Gastrocnemius medialis (tissue), 4 donors: ENCODE data around the gene HESX1. TPM values are rescaled to one million over a fixed set of nuclear protein-coding genes. Genes with fewer than 3 reads are reported as not detected.

ENCODE experiments used
- ATAC-seq, 2 donors: fragments of 150-250 bp; one replicate each; pipeline ENCODE4 v1.9.1; 2016
- DNase-seq, 2 donors: peaks; one replicate each; pipeline ENCODE4 v3.0.0-alpha.2; 2019
- H3K27ac ChIP-seq, 4 donors: fragments of 200-600 bp; sonication (generic); 1 replicate in 1 of 4; 2 replicates in 3 of 4; pipeline ENCODE4 v1.5.1; 2016 to 2018; ENCODE audit warnings: mild to moderate bottlenecking in 2 of 4, moderate library complexity in 1 of 4
- H3K27me3 ChIP-seq, 3 donors: fragments of 200-600 bp; sonication (generic) in 2 of 3; 1 replicate in 1 of 3; 2 replicates in 2 of 3; pipeline versions ENCODE4 v1.5.1 to v1.6.0; 2016 to 2019; ENCODE audit warnings: mild to moderate bottlenecking in 1 of 3, moderate library complexity in 1 of 3
- H3K36me3 ChIP-seq, 2 donors: fragments of 200-600 bp; sonication (generic) in 1 of 2; one replicate each; pipeline ENCODE4 v1.5.1; 2017 to 2018
- H3K4me1 ChIP-seq, 2 donors: fragments of 200-600 bp; sonication (generic) in 1 of 2; one replicate each; pipeline ENCODE4 v1.5.1; 2016 to 2017; ENCODE audit warnings: mild to moderate bottlenecking in 2 of 2
- H3K4me3 ChIP-seq, 4 donors: fragments of 200-600 bp; sonication (generic) in 3 of 4; 1 replicate in 1 of 4; 2 replicates in 3 of 4; pipeline ENCODE4 v1.5.1; 2016 to 2019; ENCODE audit warnings: mild to moderate bottlenecking in 2 of 4
- H3K9me3 ChIP-seq, 3 donors: fragments of 200-600 bp; sonication (generic) in 2 of 3; 1 replicate in 1 of 3; 2 replicates in 2 of 3; pipeline ENCODE4 v1.5.1; 2016 to 2019
- POLR2A ChIP-seq, 2 donors: fragments of 450-650 bp; IDR thresholded peaks; one replicate each; pipeline ENCODE4 v1.6.1; 2017; ENCODE audit warnings: antibody characterized with exemption in 2 of 2, mild to moderate bottlenecking in 2 of 2, moderate library complexity in 2 of 2
- in situ Hi-C, 4 donors: fragments of 200-750 bp; cut with MboI; loops; one replicate each; pipeline versions ENCODE4 v1.15.0 to v1.8.0; 2017; ENCODE audit warnings: low sequenced_read_pairs in 4 of 4
- intact Hi-C: fragments of 100-400 bp; cut with DNase I; formaldehyde crosslinking; loops from one replicate; pipeline ENCODE4 v1.15.1; 2023; ENCODE audit warnings: low total_unique reads
- total RNA-seq, 4 donors: library from RNA; depleted of rRNA; stranded (reverse); fragments of >200 nt; gene quantifications; one replicate each; pipeline versions ENCODE4 v1.1.0 to v1.2.3, GENCODE V29; 2016
- TF ChIP-seq, protein P1 (sequence below), 5 experiments: fragments of 450-650 bp in 3 of 5; fragments of 200-600 bp in 2 of 5; sonication (generic) in 2 of 5; IDR thresholded peaks in 4 of 5; conservative IDR thresholded peaks in 1 of 5; 1 replicate in 4 of 5; 2 replicates in 1 of 5; pipeline ENCODE4 v1.5.1; 2016 to 2019; ENCODE audit warnings: antibody characterized with exemption in 5 of 5, mild to moderate bottlenecking in 3 of 5, moderate library complexity in 3 of 5

Gene HESX1
- total RNA-seq, 4 donors from 2014 or later: 0.85 TPM; not detected in 3

- intact Hi-C loops (no loop called here), in situ Hi-C loops (loop anchor here in 1 of 4 donors (25.0 kb wide), 1 partner anchor 286 kb away; no protein-coding TSS in a partner anchor)
- no peaks in the 10 kb centered on the region for H3K9me3 ChIP-seq
- no peak for DNase-seq
- H3K27me3 ChIP-seq: peaks cover 0 to 6% (median 0%) of the 10 kb centered on the region in 3 donors
- H3K36me3 ChIP-seq: no peaks in the 10 kb centered on the region
- no peak for ATAC-seq
- H3K4me1 ChIP-seq: no peaks in the 10 kb centered on the region
- H3K4me3 ChIP-seq: no peak overlapping the region
- no peak overlapping the region for H3K27ac ChIP-seq
- TF ChIP-seq, protein P1, sequence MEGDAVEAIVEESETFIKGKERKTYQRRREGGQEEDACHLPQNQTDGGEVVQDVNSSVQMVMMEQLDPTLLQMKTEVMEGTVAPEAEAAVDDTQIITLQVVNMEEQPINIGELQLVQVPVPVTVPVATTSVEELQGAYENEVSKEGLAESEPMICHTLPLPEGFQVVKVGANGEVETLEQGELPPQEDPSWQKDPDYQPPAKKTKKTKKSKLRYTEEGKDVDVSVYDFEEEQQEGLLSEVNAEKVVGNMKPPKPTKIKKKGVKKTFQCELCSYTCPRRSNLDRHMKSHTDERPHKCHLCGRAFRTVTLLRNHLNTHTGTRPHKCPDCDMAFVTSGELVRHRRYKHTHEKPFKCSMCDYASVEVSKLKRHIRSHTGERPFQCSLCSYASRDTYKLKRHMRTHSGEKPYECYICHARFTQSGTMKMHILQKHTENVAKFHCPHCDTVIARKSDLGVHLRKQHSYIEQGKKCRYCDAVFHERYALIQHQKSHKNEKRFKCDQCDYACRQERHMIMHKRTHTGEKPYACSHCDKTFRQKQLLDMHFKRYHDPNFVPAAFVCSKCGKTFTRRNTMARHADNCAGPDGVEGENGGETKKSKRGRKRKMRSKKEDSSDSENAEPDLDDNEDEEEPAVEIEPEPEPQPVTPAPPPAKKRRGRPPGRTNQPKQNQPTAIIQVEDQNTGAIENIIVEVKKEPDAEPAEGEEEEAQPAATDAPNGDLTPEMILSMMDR (IDR thresholded peaks at IDR 0.05 in 4 of 5, conservative IDR thresholded peaks at IDR 0.05 in 1 of 5): no peak
- no peak for TF ChIP-seq POLR2A (IDR thresholded peaks at IDR 0.05)
Measured at GRCh38 chr3:57151021-57151449, 48.7 kb downstream of the HESX1 start.

DNA sequence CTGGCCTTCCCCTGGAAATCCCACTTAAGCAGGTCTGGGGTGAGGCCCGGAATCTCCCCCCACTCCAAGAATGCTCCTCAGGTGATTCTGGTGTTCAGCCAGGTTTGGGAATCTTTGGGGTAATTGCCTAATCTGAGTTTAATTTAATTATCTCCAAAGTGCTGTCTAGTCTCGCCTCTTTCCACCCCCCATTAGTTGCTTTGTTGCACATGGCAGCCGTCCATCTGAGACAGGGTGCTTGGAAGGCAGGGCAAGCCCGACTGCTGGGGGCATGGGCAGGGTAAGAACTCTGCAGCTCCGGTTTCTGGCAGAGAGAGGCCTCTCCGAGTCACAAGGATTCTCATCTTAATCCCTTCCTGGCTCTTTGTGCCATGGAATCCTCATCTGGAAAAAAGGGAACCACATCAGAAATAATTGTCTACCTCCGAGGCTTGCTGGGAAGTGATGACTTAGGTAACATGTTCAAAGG lies 49.6 kb downstream of the HESX1 start:
- DNase-seq: no peak
- intact Hi-C loops: no loop called here
- no peak overlapping the region for H3K27ac ChIP-seq

More for the DNA sequence above, 49.6 kb downstream of the HESX1 start:
- in situ Hi-C loops: loop anchor here in 1 of 4 donors (25.0 kb wide), 1 partner anchor 287 kb away; no protein-coding TSS in a partner anchor
- Histone ChIP-seq H3K9me3 (no peaks in the 10 kb centered on the region), H3K4me1 (no peaks in the 10 kb centered on the region), H3K4me3 (no peak overlapping the region), H3K36me3 (no peaks in the 10 kb centered on the region), H3K27me3 (peaks cover 0 to 6% (median 0%) of the 10 kb centered on the region in 3 donors)
- no peak for ATAC-seq
- TF ChIP-seq POLR2A (IDR thresholded peaks at IDR 0.05): no peak
- TF ChIP-seq, protein P1 (IDR thresholded peaks at IDR 0.05 in 4 of 5, conservative IDR thresholded peaks at IDR 0.05 in 1 of 5): no peak

Other genes starting within 250 kb of the HESX1 start
- gene SPATA12, start 139.3 kb downstream of the HESX1 start, total RNA-seq: not detected
- gene IL17RD, start 34.6 kb downstream of the HESX1 start, total RNA-seq: 1 to 10 TPM in 2 of 4 donors, under 1 TPM in 2; 0.52 to 1.4 (median 0.90) TPM
- gene APPL1, start 27.8 kb upstream of the HESX1 start, total RNA-seq: 10 to 100 TPM; 50.9 to 76.5 (median 57.4) TPM
- gene ASB14, start 92.7 kb upstream of the HESX1 start, total RNA-seq: 1 to 10 TPM; 1.9 to 3.4 (median 2.6) TPM